Inflammatory macrophage treated with lipopolysaccharide for 1 hour (primary cell): ENCODE results near the gene DHODH.
A peak's percentile ranks its signal among the peaks of the same experiment; 100 is the strongest.
"Not testable (repeated sequence)": the region's sequence is repeated elsewhere in the genome, so short reads cannot be mapped to it uniquely, and the experiment has no call there.

Experiments used
- DNase-seq, 2 donors: peaks; one replicate each; pipeline ENCODE4 v3.0.0-alpha.2; 2020 to 2022

DHODH gene

GRCh38 chr16:72055911-72056310 is 47.4 kb downstream of the DHODH start:
- DNase-seq, result no peak

GRCh38 chr16:72057313-72057712 is 48.8 kb downstream of the DHODH start:
- DNase-seq, result not testable (repeated sequence)

GRCh38 chr16:72059060-72059459 is 50.5 kb downstream of the DHODH start:
- DNase-seq, result not testable (repeated sequence)

- no peak for DNase-seq
These were observed 51.9 kb downstream of the DHODH start for GRCh38 chr16:72060405-72060804.

DNA sequence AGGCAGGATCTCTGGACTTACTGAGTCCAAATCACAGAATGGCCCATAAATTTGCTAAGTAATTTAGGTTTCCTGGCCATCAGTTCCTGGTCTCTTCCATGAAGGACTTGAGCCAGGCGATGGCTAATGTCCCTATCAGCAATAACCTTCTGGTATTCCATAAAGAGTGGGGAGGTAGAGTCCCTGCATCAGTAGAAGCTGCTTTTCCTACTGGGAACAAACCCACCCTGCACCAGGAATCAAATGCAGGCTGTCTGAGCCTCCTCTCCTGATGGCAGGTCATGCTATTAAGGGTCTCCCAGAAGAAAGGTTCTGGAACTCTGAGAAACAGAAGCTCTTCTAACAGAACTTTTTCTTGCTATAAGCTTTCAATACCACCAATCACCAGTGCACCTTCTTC is 53.0 kb downstream of the DHODH start:
- no peak for DNase-seq

DNA sequence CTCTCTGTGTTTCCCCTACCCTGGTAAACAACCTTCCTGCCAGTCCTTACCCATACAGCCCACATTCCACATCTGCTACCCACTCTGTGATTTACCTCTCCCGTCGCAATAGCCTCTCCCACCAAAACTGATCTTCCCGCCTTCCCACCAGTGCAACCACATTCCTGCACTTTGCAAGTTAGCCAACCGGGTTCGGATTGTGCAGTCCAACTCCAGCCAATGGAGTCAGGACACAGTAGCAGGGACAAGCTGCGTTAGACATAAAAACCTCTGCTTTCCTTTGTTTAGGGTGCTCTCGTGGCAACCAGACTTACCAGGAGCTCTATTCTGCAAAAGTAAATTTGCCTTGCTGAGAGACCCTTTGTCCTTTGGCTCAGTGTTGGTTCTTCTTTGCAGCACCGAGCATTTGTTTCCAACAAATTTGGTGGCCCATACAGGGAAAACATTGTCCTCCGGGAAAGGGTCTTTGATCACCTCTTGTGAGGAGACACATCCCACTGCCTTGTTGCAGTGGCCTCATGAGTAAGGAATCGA is 55.9 kb downstream of the DHODH start:
- DNase-seq, result no peak

DNA sequence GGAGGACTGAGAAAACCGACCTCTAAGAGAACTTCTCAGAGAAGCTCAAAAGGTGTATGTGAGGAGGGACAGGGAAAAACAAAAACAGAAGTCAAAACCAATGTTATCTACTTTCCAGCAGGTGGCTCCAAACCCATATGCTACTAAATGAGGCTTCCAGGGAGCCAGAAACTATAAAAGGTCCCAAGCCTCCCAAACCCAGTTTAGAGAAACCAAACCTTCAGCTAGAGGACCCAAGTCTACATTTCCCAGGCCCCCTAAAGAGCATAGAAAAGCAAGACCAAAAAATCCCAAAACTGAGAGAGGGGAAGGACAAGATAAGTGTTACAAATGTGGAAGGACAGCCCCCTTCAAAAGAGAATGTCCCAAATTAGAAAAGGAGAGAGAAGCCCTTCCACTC is 58.2 kb downstream of the DHODH start:
- peak in 1 of 2 donors; percentile 53 for DNase-seq

- no peak for DNase-seq
These were observed 60.4 kb downstream of the DHODH start for GRCh38 chr16:72068930-72069329.

- no peak for DNase-seq
These were observed 64.2 kb downstream of the DHODH start for GRCh38 chr16:72072514-72073342.

DNA sequence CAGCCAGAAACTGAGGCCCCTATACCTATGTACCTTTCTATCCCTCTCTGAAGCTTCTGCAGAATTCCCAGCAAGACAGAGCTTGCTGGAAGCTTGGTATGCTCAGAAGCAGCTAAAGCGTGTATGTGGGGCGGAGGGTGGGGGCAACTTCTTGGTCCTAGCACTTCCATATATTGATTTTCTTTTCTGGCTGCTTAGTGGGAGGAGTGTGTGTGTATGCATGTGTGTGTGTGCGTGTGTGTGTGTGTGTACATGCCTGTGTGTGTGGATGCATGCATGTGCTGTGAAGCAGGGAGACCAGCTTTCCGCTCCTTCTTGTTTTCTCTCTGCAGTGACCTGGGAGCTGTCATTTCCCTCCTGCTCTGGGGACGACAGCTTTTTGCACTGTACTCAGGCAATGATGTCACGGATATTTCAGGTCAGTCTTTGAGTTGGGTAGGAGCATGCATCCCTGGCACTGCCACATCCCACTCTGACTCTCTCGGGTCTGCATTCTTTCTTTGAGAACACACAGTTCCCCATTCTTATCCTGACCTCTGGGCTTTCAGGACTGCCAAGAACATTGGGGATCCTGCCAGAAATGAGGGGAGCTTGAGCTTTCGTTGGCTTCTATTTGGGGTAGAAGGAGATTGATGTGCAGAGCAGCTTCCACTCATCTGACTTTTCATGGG is 65.2 kb downstream of the DHODH start:
- DNase-seq, result no peak

- DNase-seq, result not testable (repeated sequence)
These were observed 66.5 kb downstream of the DHODH start for GRCh38 chr16:72075067-72075466.
